Measurements from ENCODE around the gene AEBP1.

AEBP1 gene

GRCh38 chr7:44150466-44150832 is 46.3 kb downstream of the AEBP1 start:
- H3K9me3 ChIP-seq (ENCODE audit: insufficient read depth, low read depth, low read length): no peaks in the 10 kb centered on the region
- no peak overlapping the region for H2AFZ ChIP-seq (ENCODE audit: low read length)
- no peaks in the 10 kb centered on the region for H3K9me2 ChIP-seq (replicated peaks; ENCODE audit: low read depth, low read length)
- no peaks in the 10 kb centered on the region for H3K4me1 ChIP-seq (ENCODE audit: insufficient read depth, low read length, poor library complexity, severe bottlenecking)
- H3K36me3 ChIP-seq (ENCODE audit: insufficient read depth, low read length): no peaks in the 10 kb centered on the region
- H3F3A ChIP-seq (ENCODE audit: low read depth): no peaks in the 10 kb centered on the region
- H3K9ac ChIP-seq (ENCODE audit: low read depth, low read length, poor library complexity, severe bottlenecking): no peak overlapping the region
- no peak overlapping the region for H3K4me2 ChIP-seq (ENCODE audit: low read depth, low read length, poor library complexity, severe bottlenecking)
- no peak for TF ChIP-seq CTCF (conservative IDR thresholded peaks at IDR 0.05; ENCODE audit: low read length)
- no peak for TF ChIP-seq EZH2phosphoT487 (IDR thresholded peaks at IDR 0.05; ENCODE audit: borderline replicate concordance)
- no peaks in the 10 kb centered on the region for H3K27me3 ChIP-seq (ENCODE audit: insufficient read depth, low read length, poor library complexity, severe bottlenecking)
- no peak overlapping the region for H3K4me3 ChIP-seq (ENCODE audit: low read length, poor library complexity, severe bottlenecking)
- no peaks in the 10 kb centered on the region for H4K20me1 ChIP-seq (ENCODE audit: insufficient read depth, low read length, poor library complexity, severe bottlenecking)
- H3K79me2 ChIP-seq (ENCODE audit: insufficient read depth, low read length): no peaks in the 10 kb centered on the region

- Histone ChIP-seq H3K4me1 (ENCODE audit: insufficient read depth, low read length, poor library complexity, severe bottlenecking) (no peaks in the 10 kb centered on the region), H3K79me2 (ENCODE audit: insufficient read depth, low read length) (no peaks in the 10 kb centered on the region), H3K36me3 (ENCODE audit: insufficient read depth, low read length) (no peaks in the 10 kb centered on the region), H3K9ac (ENCODE audit: low read depth, low read length, poor library complexity, severe bottlenecking) (no peak overlapping the region), H3K4me3 (ENCODE audit: low read length, poor library complexity, severe bottlenecking) (no peak overlapping the region), H3K27me3 (ENCODE audit: insufficient read depth, low read length, poor library complexity, severe bottlenecking) (no peaks in the 10 kb centered on the region), H3K9me2 (replicated peaks; ENCODE audit: low read depth, low read length) (no peaks in the 10 kb centered on the region), H3K9me3 (ENCODE audit: insufficient read depth, low read depth, low read length) (no peaks in the 10 kb centered on the region), H2AFZ (ENCODE audit: low read length) (no peak overlapping the region), H3F3A (ENCODE audit: low read depth) (no peaks in the 10 kb centered on the region), H4K20me1 (ENCODE audit: insufficient read depth, low read length, poor library complexity, severe bottlenecking) (no peaks in the 10 kb centered on the region), H3K4me2 (ENCODE audit: low read depth, low read length, poor library complexity, severe bottlenecking) (no peak overlapping the region)
- no peak for TF ChIP-seq CTCF (conservative IDR thresholded peaks at IDR 0.05; ENCODE audit: low read length)
- no peak for TF ChIP-seq EZH2phosphoT487 (IDR thresholded peaks at IDR 0.05; ENCODE audit: borderline replicate concordance)
These were observed 47.1 kb downstream of the AEBP1 start for GRCh38 chr7:44150966-44151941.

- Histone ChIP-seq H3K4me1 (ENCODE audit: insufficient read depth, low read length, poor library complexity, severe bottlenecking) (no peaks in the 10 kb centered on the region), H3K4me2 (ENCODE audit: low read depth, low read length, poor library complexity, severe bottlenecking) (no peak overlapping the region), H3K9me3 (ENCODE audit: insufficient read depth, low read depth, low read length) (no peaks in the 10 kb centered on the region), H3K79me2 (ENCODE audit: insufficient read depth, low read length) (no peaks in the 10 kb centered on the region), H4K20me1 (ENCODE audit: insufficient read depth, low read length, poor library complexity, severe bottlenecking) (no peaks in the 10 kb centered on the region), H3K4me3 (ENCODE audit: low read length, poor library complexity, severe bottlenecking) (no peak overlapping the region), H2AFZ (ENCODE audit: low read length) (no peak overlapping the region), H3K36me3 (ENCODE audit: insufficient read depth, low read length) (no peaks in the 10 kb centered on the region), H3K9me2 (replicated peaks; ENCODE audit: low read depth, low read length) (no peaks in the 10 kb centered on the region), H3F3A (ENCODE audit: low read depth) (no peaks in the 10 kb centered on the region), H3K9ac (ENCODE audit: low read depth, low read length, poor library complexity, severe bottlenecking) (no peak overlapping the region), H3K27me3 (ENCODE audit: insufficient read depth, low read length, poor library complexity, severe bottlenecking) (no peaks in the 10 kb centered on the region)
- TF ChIP-seq CTCF (conservative IDR thresholded peaks at IDR 0.05; ENCODE audit: low read length): no peak
- no peak for TF ChIP-seq EZH2phosphoT487 (IDR thresholded peaks at IDR 0.05; ENCODE audit: borderline replicate concordance)
These were observed 47.8 kb downstream of the AEBP1 start for GRCh38 chr7:44151956-44152355.

All from Loucy (cell line).